Mucosa of rectum (tissue), 2 donors: ENCODE measurements around the gene CATSPERB.
"Not testable (repeated sequence)": the region's sequence is repeated elsewhere in the genome, so short reads cannot be mapped to it uniquely, and the experiment has no call there.

Source experiments
- H3K27ac ChIP-seq, 2 donors: one replicate each; pipeline ENCODE4 v1.7.0; 2013; ENCODE audit warnings: inconsistent platforms in 2 of 2, low read depth in 2 of 2, low read length in 2 of 2
- H3K27me3 ChIP-seq, 2 donors: one replicate each; pipeline ENCODE4 v1.7.0; 2013; ENCODE audit warnings: low read length in 2 of 2; ENCODE audit not compliant: control insufficient read depth in 2 of 2, insufficient read depth in 2 of 2
- H3K36me3 ChIP-seq, 2 donors: one replicate each; pipeline ENCODE4 v1.7.0; 2013; ENCODE audit warnings: low read length in 2 of 2; ENCODE audit not compliant: control insufficient read depth in 2 of 2, insufficient read depth in 2 of 2
- H3K4me1 ChIP-seq, 2 donors: one replicate each; pipeline ENCODE4 v1.7.0; 2013; ENCODE audit warnings: low read length in 2 of 2, mild to moderate bottlenecking in 1 of 2; ENCODE audit not compliant: control insufficient read depth in 2 of 2, insufficient read depth in 2 of 2
- H3K4me3 ChIP-seq, 2 donors: one replicate each; pipeline ENCODE4 v1.7.0; 2013; ENCODE audit warnings: low read length in 2 of 2
- H3K9ac ChIP-seq, 2 donors: one replicate each; pipeline ENCODE4 v1.7.0; 2013; ENCODE audit warnings: low read length in 2 of 2, low read depth in 1 of 2, mild to moderate bottlenecking in 1 of 2
- H3K9me3 ChIP-seq, 2 donors: one replicate each; pipeline ENCODE4 v1.7.0; 2013; ENCODE audit warnings: low read length in 2 of 2; ENCODE audit not compliant: control insufficient read depth in 2 of 2
- donor health status: healthy.
- donor health status: Normal muscosa, but diverticular disease.

CATSPERB gene

DNA sequence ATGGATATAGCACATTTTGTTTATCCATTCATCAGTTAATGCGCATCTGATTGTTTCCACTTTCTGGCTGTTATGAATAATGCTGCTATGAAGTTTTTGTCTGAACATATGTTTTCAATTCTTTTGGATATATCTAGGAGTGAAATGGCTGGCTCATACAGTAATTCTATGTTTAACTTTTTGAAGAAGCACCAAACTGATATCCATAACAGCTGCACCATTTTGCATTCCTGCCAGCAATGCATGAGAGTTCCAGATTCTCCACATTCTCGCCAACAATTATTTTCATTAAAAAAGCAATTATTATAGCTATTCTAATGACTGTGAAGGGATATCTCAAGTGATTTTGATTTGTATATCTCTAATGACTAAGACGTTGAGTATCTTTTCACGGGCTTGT lies 131.9 kb downstream of the CATSPERB start:
- H3K4me3 ChIP-seq = no peak overlapping the region
- no peaks in the 10 kb centered on the region for H3K4me1 ChIP-seq
- H3K36me3 ChIP-seq = no peaks in the 10 kb centered on the region
- H3K9ac ChIP-seq = no peak overlapping the region
- no peaks in the 10 kb centered on the region for H3K9me3 ChIP-seq
- H3K27ac ChIP-seq = no peak overlapping the region
- H3K27me3 ChIP-seq = no peaks in the 10 kb centered on the region

- Histone ChIP-seq H3K27ac (no peak overlapping the region), H3K27me3 (no peaks in the 10 kb centered on the region), H3K4me1 (no peaks in the 10 kb centered on the region), H3K4me3 (no peak overlapping the region), H3K36me3 (no peaks in the 10 kb centered on the region), H3K9ac (no peak overlapping the region), H3K9me3 (no peaks in the 10 kb centered on the region)
Measured at GRCh38 chr14:91595736-91596135, 136.2 kb downstream of the CATSPERB start.

DNA sequence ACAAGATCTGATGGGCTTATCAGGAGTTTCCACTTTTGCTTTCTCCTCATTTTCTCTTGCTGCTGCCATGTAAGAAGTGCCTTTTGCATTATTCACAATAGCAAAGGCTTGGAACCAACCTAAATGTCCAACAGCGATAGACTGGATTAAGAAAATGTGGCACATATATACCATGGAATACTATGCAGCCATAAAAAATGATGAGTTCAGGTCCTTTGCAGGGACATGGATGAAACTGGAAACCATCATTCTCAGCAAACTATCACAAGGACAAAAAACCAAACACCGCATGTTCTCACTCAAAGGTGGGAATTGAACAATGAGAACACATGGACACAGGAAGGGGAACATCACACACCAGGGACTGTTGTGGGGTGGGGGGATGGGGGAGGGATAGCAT lies 137.9 kb downstream of the CATSPERB start:
- H3K9ac ChIP-seq, H3K4me1 ChIP-seq, H3K4me3 ChIP-seq, H3K36me3 ChIP-seq, H3K9me3 ChIP-seq, H3K27ac ChIP-seq, H3K27me3 ChIP-seq: not testable (repeated sequence)

DNA sequence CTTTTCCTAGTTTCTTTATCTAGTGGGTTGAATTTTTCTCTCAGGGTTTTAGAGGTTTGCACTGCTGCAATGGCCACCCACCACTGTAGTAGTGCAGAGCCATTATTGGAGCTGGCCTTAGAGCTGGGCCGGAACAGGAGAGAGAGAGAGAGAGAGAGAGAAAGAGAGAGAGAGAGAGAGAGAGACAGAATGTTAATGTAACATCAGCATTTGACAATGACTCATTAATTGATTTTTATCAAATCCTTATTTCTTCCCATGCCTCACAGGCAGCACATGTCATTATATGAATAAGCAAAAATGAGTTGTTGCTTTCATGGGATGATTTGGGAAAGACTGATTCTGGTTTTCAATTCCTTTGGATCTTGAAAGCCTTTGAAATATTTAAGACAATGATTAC lies 145.5 kb downstream of the CATSPERB start:
- no peak overlapping the region for H3K4me3 ChIP-seq

GRCh38 chr14:91585856-91586255 lies 146.0 kb downstream of the CATSPERB start:
- H3K9me3 ChIP-seq = no peaks in the 10 kb centered on the region

More for the DNA sequence above, 145.5 kb downstream of the CATSPERB start:
- H3K4me1 ChIP-seq = no peaks in the 10 kb centered on the region
- no peak overlapping the region for H3K27ac ChIP-seq
- no peaks in the 10 kb centered on the region for H3K9me3 ChIP-seq
- peaks cover 0 to 3% of the 10 kb centered on the region in 2 donors for H3K27me3 ChIP-seq
- H3K9ac ChIP-seq = no peak overlapping the region
- H3K36me3 ChIP-seq = no peaks in the 10 kb centered on the region

GRCh38 chr14:91582761-91583160 lies 149.1 kb downstream of the CATSPERB start:
- H3K4me1 ChIP-seq = no peaks in the 10 kb centered on the region
- H3K27ac ChIP-seq = no peak overlapping the region
- H3K9me3 ChIP-seq = no peaks in the 10 kb centered on the region
- H3K9ac ChIP-seq = no peak overlapping the region
- H3K36me3 ChIP-seq = no peaks in the 10 kb centered on the region
- H3K27me3 ChIP-seq = peaks cover 0 to 3% of the 10 kb centered on the region in 2 donors
- no peak overlapping the region for H3K4me3 ChIP-seq

More at GRCh38 chr14:91585856-91586255, 146.0 kb downstream of the CATSPERB start:
- H3K4me3 ChIP-seq = no peak overlapping the region
- H3K9ac ChIP-seq = no peak overlapping the region
- H3K27ac ChIP-seq = no peak overlapping the region
- no peaks in the 10 kb centered on the region for H3K36me3 ChIP-seq
- peaks cover 0 to 3% of the 10 kb centered on the region in 2 donors for H3K27me3 ChIP-seq
- no peaks in the 10 kb centered on the region for H3K4me1 ChIP-seq

DNA sequence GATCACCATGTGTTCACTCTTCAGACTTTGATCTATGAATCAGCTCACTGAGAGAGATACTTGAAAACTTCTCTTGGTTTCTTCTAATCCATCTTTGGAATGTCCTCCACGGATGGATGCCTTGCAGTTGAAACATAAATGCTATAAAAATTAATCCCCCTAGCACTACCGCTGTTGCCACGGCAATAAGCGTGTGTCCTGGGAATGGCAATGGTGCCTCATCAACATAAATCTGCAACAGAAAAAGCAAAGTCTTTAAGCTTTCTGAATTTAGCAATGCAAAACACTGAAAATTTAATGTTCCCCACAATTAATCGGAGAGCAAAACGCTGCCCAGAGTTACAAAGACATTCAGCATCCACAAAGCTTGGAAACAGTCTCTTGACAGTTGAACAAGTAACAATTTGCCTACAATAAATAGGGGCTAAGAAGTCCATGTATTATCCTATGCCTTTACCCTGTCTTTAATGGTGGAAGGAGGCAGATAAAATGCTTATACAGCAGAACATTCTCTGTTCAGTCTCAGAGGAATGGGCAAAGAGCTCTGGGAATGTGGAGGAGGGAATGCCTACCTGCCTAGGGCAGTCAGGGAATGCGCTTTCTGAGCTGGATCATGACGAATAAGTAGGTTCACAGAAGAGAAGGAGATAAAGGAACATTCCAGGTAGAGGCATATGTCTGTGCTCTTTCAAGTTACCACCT lies 150.9 kb downstream of the CATSPERB start:
- Histone ChIP-seq H3K9ac (no peak overlapping the region), H3K4me1 (no peaks in the 10 kb centered on the region), H3K27me3 (peaks cover 0 to 3% of the 10 kb centered on the region in 2 donors), H3K36me3 (no peaks in the 10 kb centered on the region), H3K4me3 (no peak overlapping the region), H3K27ac (no peak overlapping the region), H3K9me3 (no peaks in the 10 kb centered on the region)

DNA sequence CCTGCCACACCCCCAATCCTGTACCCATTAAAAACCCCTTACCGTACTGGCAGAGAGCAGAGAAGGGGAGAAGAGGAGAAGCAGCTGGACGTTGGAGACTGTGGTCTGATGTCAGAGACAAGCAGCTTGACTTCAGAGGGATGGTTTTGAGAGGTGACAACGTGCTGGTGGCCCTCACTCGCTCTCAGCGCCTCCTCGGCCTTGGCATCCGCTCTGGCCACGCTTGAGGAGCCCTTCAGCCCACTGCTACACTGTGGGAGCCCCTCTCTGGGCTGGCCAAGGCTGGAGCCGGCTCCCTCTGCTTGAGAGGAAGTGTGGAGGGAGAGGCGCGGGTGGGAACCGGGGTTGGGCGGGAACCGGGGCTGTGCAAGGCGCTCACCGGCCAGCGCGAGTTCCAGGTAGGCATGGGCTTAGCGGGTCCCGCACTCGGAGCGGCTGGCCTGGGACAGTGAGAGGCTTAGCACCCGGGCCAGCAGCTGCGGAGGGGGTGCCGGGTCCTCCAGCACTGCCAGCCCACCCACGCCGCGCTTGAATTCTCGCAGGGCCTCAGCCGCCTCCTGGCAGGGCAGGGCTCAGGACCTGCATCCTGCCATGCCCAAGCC lies 154.2 kb downstream of the CATSPERB start:
- peaks cover 9% of the 10 kb centered on the region in 2 donors for H3K4me1 ChIP-seq
- peaks cover 0 to 13% of the 10 kb centered on the region in 2 donors for H3K27me3 ChIP-seq
- H3K36me3 ChIP-seq = no peaks in the 10 kb centered on the region
- H3K9ac ChIP-seq = no peak overlapping the region
- H3K27ac ChIP-seq = no peak overlapping the region
- no peak overlapping the region for H3K4me3 ChIP-seq
- no peaks in the 10 kb centered on the region for H3K9me3 ChIP-seq

DNA sequence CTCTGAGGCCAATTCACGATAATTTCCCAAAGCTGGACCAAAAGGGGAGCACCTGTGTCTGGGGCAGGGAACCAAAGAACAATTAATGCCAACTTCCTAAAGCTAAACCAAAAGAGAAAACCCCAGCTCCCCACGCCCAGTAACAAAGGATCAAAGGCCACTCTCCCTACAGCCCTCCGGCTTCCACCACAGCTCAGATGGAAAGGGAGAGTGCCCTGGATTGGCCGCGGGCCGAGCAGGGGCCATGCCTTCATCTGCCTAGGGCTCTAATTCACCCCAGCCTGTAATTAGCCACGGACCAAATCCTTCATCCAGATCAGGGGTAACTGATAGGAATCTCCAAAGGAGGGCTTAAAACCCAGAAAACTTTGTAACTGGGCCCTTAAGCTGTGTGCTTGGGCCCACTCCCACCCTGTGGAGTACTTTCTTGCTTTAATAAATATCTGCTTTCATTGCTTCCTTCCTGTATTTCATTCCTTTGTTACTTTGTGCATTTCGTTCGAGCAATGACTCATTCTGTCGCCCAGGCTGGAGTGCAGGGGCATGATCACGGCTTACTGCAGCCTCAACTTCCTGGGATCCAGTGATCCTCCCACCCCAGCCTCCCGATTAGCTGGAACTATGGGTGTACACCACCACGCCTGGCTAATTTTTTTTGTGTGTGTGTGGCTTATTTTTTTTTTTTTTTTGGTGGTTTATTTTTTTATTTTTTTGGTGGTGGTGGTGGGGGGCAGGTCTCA lies 156.2 kb downstream of the CATSPERB start:
- Histone ChIP-seq H3K27ac (no peak overlapping the region), H3K9ac (no peak overlapping the region), H3K4me1 (peaks cover 9% of the 10 kb centered on the region in 2 donors), H3K9me3 (no peaks in the 10 kb centered on the region), H3K4me3 (no peak overlapping the region), H3K36me3 (no peaks in the 10 kb centered on the region), H3K27me3 (peaks cover 0 to 10% of the 10 kb centered on the region in 2 donors)
